Right lobe of liver (tissue), 6 donors: ENCODE measurements around the gene EIF1AY. TPM values are rescaled to one million over a fixed set of nuclear protein-coding genes. Genes with fewer than 3 reads are reported as not detected.

Experiments used
- ATAC-seq, 4 donors: fragments of 200-7000 bp; cut with Tn5 transposase; one replicate each; pipeline ENCODE4 v1.9.1; 2020; ENCODE audit warnings: mild to moderate bottlenecking in 4 of 4, moderate library complexity in 4 of 4
- DNase-seq, 3 donors: peaks; one replicate each; pipeline ENCODE4 v3.0.0-alpha.2; 2020
- H3K27ac ChIP-seq, 3 donors: fragments of 200-600 bp; one replicate each; pipeline ENCODE4 v1.8.0; 2022
- H3K27me3 ChIP-seq, 2 donors: fragments of 200-600 bp; one replicate each; pipeline ENCODE4 v1.8.0; 2022
- H3K36me3 ChIP-seq, 4 donors: fragments of 200-600 bp; sonication (generic) in 1 of 4; one replicate each; pipeline versions ENCODE4 v1.5.1 to v1.8.0; 2017 to 2022; ENCODE audit warnings: control low read depth in 1 of 4
- H3K4me1 ChIP-seq, 4 donors: fragments of 200-600 bp; sonication (generic) in 1 of 4; one replicate each; pipeline versions ENCODE4 v1.5.1 to v1.8.0; 2017 to 2022; ENCODE audit warnings: control low read depth in 1 of 4
- H3K4me3 ChIP-seq, 3 donors: fragments of 200-600 bp; one replicate each; pipeline ENCODE4 v1.8.0; 2022
- H3K9me3 ChIP-seq, 4 donors: fragments of 200-600 bp; sonication (generic) in 1 of 4; one replicate each; pipeline versions ENCODE4 v1.5.1 to v1.8.0; 2017 to 2022; ENCODE audit warnings: control low read depth in 1 of 4
- POLR2A ChIP-seq: fragments of 450-650 bp; IDR thresholded peaks from one replicate; pipeline ENCODE4 v1.6.1; 2017; ENCODE audit warnings: antibody characterized with exemption, mild to moderate bottlenecking
- WGBS: methylation state at CpG from one replicate; pipeline ENCODE4 v1.1.6; 2018; ENCODE audit warnings: low coverage, low lambda C conversion rate; ENCODE audit not compliant: insufficient coverage; ENCODE audit errors: missing lambda C conversion rate; 5-methylcytosine and 5-hydroxymethylcytosine counted together
- intact Hi-C, 2 donors: fragments of 100-400 bp; cut with DNase I; formaldehyde crosslinking; loops; one replicate each; pipeline versions ENCODE4 v1.11.2 to v1.14.1; 2022
- long read RNA-seq: library from polyadenylated mRNA; unstranded; transcript quantifications from one replicate; pipeline ENCODE4 v2.0.0, GENCODE V29; 2019
- total RNA-seq, 6 experiments: library from RNA; depleted of rRNA in 2 of 6; stranded (reverse); fragments of >200 nt in 2 of 6; fragmentation: NEBNext Ultra II Directional in 3 of 6; extraction: Animal tissue kit (Norgen Biotek cat#: 25700) in 3 of 6; gene quantifications; one replicate each; pipeline versions ENCODE4 v1.1.0 to v1.2.4, GENCODE V29; 2016 to 2023
- TF ChIP-seq, protein P1 (sequence below), 4 donors: fragments of 200-600 bp in 3 of 4; fragments of 450-650 bp in 1 of 4; IDR thresholded peaks; one replicate each; pipeline versions ENCODE4 v1.5.1 to v1.8.0; 2016 to 2022; ENCODE audit warnings: antibody characterized with exemption in 4 of 4, mild to moderate bottlenecking in 2 of 4
- donor health status: DM: no; HTN: yes; CAD: no.
- donor health status: DM: no; HTN: no; CAD: no.
- donor health status: DM: no; HTN: no; CAD: no.
- donor health status: DM: no; HTN: yes; CAD: no.
- donor health status: DM: no; HTN: yes; CAD: no.

Gene EIF1AY, protein sequence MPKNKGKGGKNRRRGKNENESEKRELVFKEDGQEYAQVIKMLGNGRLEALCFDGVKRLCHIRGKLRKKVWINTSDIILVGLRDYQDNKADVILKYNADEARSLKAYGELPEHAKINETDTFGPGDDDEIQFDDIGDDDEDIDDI
- total RNA-seq: 10 to 100 TPM in 1 of 6 experiments, not detected in 5; 14.8 TPM
- long read RNA-seq: 0 reads

DNA sequence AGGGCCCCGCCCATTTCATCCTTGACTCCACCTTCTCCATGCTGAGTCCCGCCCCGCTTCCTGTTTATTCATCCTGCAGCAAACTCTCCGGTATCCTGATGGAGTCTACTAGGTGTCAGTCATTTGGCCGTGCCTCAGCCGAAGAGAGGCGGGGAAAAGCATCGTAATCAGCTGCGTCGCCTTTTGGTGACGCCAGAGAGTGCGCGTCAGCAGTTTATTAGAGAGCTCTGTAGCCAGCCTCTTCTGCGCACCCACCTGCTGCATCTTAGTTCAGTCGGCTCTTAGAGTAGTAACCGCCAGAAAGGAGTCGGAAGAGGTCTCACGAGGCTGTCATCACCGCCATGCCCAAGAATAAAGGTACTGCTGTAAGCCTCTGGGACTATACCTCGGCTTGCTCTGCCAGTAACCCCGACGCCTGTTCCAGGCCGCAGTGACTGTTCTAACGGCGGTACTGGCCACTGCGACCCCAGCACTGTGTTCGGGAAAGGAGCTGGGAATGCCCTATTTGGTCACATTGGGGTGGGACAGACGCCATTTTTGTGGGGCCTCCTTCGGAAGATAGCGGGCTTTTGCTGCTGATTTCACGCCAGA lies at the start of gene EIF1AY:
Gene EIF1AY, plus strand, starts transcription at position 246 of the 591 bp plus-strand sequence. Its CDS starts 96 bp downstream, at position 342.
- TF ChIP-seq, protein P1, sequence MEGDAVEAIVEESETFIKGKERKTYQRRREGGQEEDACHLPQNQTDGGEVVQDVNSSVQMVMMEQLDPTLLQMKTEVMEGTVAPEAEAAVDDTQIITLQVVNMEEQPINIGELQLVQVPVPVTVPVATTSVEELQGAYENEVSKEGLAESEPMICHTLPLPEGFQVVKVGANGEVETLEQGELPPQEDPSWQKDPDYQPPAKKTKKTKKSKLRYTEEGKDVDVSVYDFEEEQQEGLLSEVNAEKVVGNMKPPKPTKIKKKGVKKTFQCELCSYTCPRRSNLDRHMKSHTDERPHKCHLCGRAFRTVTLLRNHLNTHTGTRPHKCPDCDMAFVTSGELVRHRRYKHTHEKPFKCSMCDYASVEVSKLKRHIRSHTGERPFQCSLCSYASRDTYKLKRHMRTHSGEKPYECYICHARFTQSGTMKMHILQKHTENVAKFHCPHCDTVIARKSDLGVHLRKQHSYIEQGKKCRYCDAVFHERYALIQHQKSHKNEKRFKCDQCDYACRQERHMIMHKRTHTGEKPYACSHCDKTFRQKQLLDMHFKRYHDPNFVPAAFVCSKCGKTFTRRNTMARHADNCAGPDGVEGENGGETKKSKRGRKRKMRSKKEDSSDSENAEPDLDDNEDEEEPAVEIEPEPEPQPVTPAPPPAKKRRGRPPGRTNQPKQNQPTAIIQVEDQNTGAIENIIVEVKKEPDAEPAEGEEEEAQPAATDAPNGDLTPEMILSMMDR (IDR thresholded peaks at IDR 0.05): no peak
- no peak for TF ChIP-seq POLR2A
- intact Hi-C loops: no loop called here
- no peaks in the 10 kb centered on the region for H3K9me3 ChIP-seq
- H3K27me3 ChIP-seq: no peaks in the 10 kb centered on the region
- no CpG with 5 or more reads among the region's 31 CpGs for WGBS
- no peaks in the 10 kb centered on the region for H3K4me1 ChIP-seq
- H3K4me3 ChIP-seq: no peak within 1 kb of the TSS
- no peaks in the 10 kb centered on the region for H3K36me3 ChIP-seq
- ATAC-seq (peak in 1 of 4 donors; percentile 100), DNase-seq (peak in 1 of 3 donors; percentile 92)
- H3K27ac ChIP-seq: no peak within 1 kb of the TSS

DNA sequence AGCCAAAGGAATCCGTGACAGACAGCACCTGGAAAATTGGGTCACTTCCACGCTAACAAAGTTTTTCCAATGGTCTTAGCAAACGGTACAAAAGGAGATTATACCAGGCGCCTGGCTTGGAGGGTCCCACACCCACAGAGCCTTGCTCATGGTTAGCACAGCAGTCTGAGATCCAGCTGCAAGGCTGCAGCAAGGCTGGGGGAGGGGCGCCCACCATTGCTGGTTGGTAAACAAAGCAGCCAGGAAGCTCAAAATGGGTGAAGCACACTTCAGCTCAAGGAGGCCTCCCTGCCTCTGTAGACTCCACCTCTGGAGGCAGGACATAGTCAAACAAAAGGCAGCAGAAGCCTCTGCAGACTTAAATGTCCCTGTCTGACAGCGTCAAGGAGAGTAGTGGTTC lies 47.1 kb upstream of the EIF1AY start:
- H3K9me3 ChIP-seq: no peaks in the 10 kb centered on the region
- no peak for TF ChIP-seq POLR2A
- TF ChIP-seq, protein P1 (IDR thresholded peaks at IDR 0.05): no peak
- intact Hi-C loops: no loop called here
- no peak for ATAC-seq
- H3K36me3 ChIP-seq: no peaks in the 10 kb centered on the region
- no peaks in the 10 kb centered on the region for H3K4me1 ChIP-seq
- no peak overlapping the region for H3K27ac ChIP-seq
- H3K4me3 ChIP-seq: no peak overlapping the region
- no peaks in the 10 kb centered on the region for H3K27me3 ChIP-seq
- no peak for DNase-seq
- WGBS: no CpG with 5 or more reads among the region's 6 CpGs

DNA sequence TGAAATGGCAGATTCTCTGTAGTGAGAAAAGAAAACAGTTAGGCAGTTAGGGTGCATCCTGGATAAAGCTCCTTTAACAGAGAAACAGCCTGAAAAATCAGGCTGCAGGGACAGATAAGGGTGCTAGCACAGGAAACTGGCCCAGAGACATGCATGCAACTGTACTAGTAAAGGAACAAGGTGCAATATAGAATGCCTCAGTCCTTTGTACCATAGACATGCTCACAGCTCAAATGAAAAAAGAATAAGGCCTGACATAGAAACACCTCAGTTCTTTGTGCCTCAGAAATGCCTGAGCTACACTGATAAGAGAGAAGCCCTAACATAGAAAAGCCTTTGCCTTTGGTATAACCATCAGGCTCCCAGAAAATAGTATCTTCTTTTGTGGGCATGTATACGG lies 37.4 kb upstream of the EIF1AY start:
- Histone ChIP-seq H3K4me3 (no peak overlapping the region), H3K4me1 (no peaks in the 10 kb centered on the region), H3K9me3 (no peaks in the 10 kb centered on the region), H3K27ac (no peak overlapping the region), H3K27me3 (no peaks in the 10 kb centered on the region), H3K36me3 (no peaks in the 10 kb centered on the region)
- intact Hi-C loops: no loop called here
- no peak for DNase-seq
- ATAC-seq: no peak
- WGBS: no CpG with 5 or more reads among the region's 1 CpG
- TF ChIP-seq, protein P1 (IDR thresholded peaks at IDR 0.05): no peak
- no peak for TF ChIP-seq POLR2A

DNA sequence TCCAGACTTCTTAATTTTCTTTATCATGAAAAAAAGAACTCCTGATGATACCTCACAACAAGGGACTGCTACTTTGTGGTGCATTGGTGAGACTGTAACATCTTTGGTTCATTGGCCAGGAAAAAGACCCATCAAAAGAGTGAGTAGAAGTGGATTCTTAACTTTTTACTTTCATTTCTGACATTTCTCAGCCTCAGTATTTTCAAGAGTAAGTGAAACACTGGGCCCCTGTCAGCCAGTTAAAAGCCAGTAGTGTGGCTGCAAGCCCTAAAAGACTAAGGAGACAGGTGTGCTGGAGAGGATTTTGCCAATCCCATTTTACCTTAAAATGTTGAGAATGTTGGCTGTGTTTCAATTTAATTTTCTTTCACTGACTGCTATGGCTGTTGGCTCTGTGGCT lies 36.6 kb upstream of the EIF1AY start:
- intact Hi-C loops: no loop called here
- Histone ChIP-seq H3K27ac (no peak overlapping the region), H3K4me3 (no peak overlapping the region), H3K36me3 (no peaks in the 10 kb centered on the region), H3K9me3 (no peaks in the 10 kb centered on the region), H3K27me3 (no peaks in the 10 kb centered on the region), H3K4me1 (no peaks in the 10 kb centered on the region)
- no peak for ATAC-seq
- no peak for TF ChIP-seq POLR2A
- TF ChIP-seq, protein P1 (IDR thresholded peaks at IDR 0.05): no peak
- no peak for DNase-seq
